A549 (cell line): ENCODE measurements around the gene SPEM1. TPM values are rescaled to one million over a fixed set of nuclear protein-coding genes. Genes with fewer than 3 reads are reported as not detected.

ENCODE experiments used
- ATAC-seq, 2 experiments: fragments of 200-7000 bp in 1 of 2; fragments of >200 bp in 1 of 2; cut with Nextera tagmentation in 1 of 2; cut with Tn5 transposase in 1 of 2; 3 replicates each; pipeline versions ENCODE4 v1.8.0 to v1.9.1; 2018 to 2020; ENCODE audit warnings: mild to moderate bottlenecking in 1 of 2, moderate library complexity in 1 of 2
- CTCF ChIA-PET: fragments of 300-600 bp; sonication (Branson Sonifier 250); formaldehyde crosslinking; extraction: SDS; loops from one replicate; lab custom pipeline; 2021; ENCODE audit warnings: antibody characterized with exemption, inconsistent platforms; lab: Yijun Ruan, JAX
- POLR2A ChIA-PET: fragments of 350-600 bp; formaldehyde crosslinking; extraction: SDS; loops from one replicate; lab custom pipeline; 2021; ENCODE audit warnings: antibody characterized with exemption, inconsistent platforms; lab: Yijun Ruan, JAX
- DNase-seq, 2 experiments: peaks; one replicate each; pipeline versions ENCODE4 v3.0.0 to v3.0.0-alpha.2; 2011 to 2016; ENCODE audit warnings: low read depth in 1 of 2, low spot score in 1 of 2
- FAIRE-seq: peaks from 2 replicates; lab custom pipeline; 2011; peaks lifted over from hg19 to GRCh38; lab: Jason Lieb, UNC
- H3K27ac ChIP-seq, 2 experiments: fragments of >200 bp; sonication (Bioruptor Twin); formaldehyde crosslinking; 3 replicates each; pipeline ENCODE4 v1.5.1; 2016 to 2017
- H3K4me1 ChIP-seq: fragments of >200 bp; sonication (Bioruptor Twin); formaldehyde crosslinking; 3 replicates; pipeline ENCODE4 v1.6.1; 2016
- H3K4me2 ChIP-seq: fragments of >200 bp; sonication (Bioruptor Twin); formaldehyde crosslinking; 3 replicates; pipeline ENCODE4 v1.6.1; 2016
- H3K4me3 ChIP-seq: fragments of >200 bp; sonication (Bioruptor Twin); formaldehyde crosslinking; 3 replicates; pipeline ENCODE4 v1.5.1; 2016
- H3K9me3 ChIP-seq: fragments of >200 bp; sonication (Bioruptor Twin); formaldehyde crosslinking; 3 replicates; pipeline ENCODE4 v1.6.1; 2016
- BHLHE40 ChIP-seq: IDR thresholded peaks from 2 replicates; pipeline ENCODE4 v1.6.1; 2012; ENCODE audit warnings: low read depth, low read length, inconsistent platforms
- CBX8 ChIP-seq: fragments of 200-600 bp; sonication (generic); IDR thresholded peaks from 2 replicates; pipeline ENCODE4 v1.6.1; 2016
- CEBPB ChIP-seq, 2 experiments: fragments of >200 bp in 1 of 2; sonication (Bioruptor Twin) in 1 of 2; formaldehyde crosslinking in 1 of 2; IDR thresholded peaks; 2 replicates each; pipeline ENCODE4 v1.6.1; 2012 to 2016
- CHD2 ChIP-seq: fragments of 150-350 bp; IDR thresholded peaks from 2 replicates; pipeline ENCODE4 v1.6.1; 2014; ENCODE audit warnings: low read length; ENCODE audit not compliant: partially characterized antibody
- EHF ChIP-seq: fragments of 250-450 bp; sonication (Bioruptor Pico); IDR thresholded peaks from 2 replicates; pipeline ENCODE4 v1.5.0; 2020; ENCODE audit warnings: mild to moderate bottlenecking
- EP300 ChIP-seq, 2 experiments: fragments of >200 bp; sonication (Bioruptor Twin); formaldehyde crosslinking; IDR thresholded peaks; 2 replicates in 1 of 2; 3 replicates in 1 of 2; pipeline ENCODE4 v1.6.1; 2016 to 2017
- FOSB ChIP-seq: fragments of 250-450 bp; sonication (Bioruptor Pico); IDR thresholded peaks from 2 replicates; pipeline ENCODE4 v1.5.0; 2020; ENCODE audit warnings: mild to moderate bottlenecking, moderate library complexity
- GATA3 ChIP-seq: IDR thresholded peaks from 2 replicates; pipeline ENCODE4 v1.6.1; 2012; ENCODE audit warnings: borderline replicate concordance
- HDAC2 ChIP-seq: fragments of 200-600 bp; sonication (generic); IDR thresholded peaks from 2 replicates; pipeline ENCODE4 v1.6.1; 2016
- HEYL ChIP-seq: fragments of 250-450 bp; sonication (Bioruptor Pico); IDR thresholded peaks from 2 replicates; pipeline ENCODE4 v1.8.0; 2021; ENCODE audit warnings: mild to moderate bottlenecking, moderate library complexity
- HOXB13 ChIP-seq: fragments of 250-450 bp; sonication (Bioruptor Pico); IDR thresholded peaks from 2 replicates; pipeline ENCODE4 v1.5.0; 2020; ENCODE audit warnings: low read depth, mild to moderate bottlenecking, moderate library complexity
- KDM5A ChIP-seq: fragments of 200-600 bp; sonication (generic); IDR thresholded peaks from 2 replicates; pipeline ENCODE4 v1.6.1; 2016; ENCODE audit warnings: antibody characterized with exemption, mild to moderate bottlenecking
- MAFK ChIP-seq: fragments of 450-650 bp; IDR thresholded peaks from 2 replicates; pipeline ENCODE4 v1.6.1; 2014; ENCODE audit not compliant: partially characterized antibody
- MYC ChIP-seq: IDR thresholded peaks from 2 replicates; pipeline ENCODE4 v1.6.1; 2012; ENCODE audit warnings: mild to moderate bottlenecking, inconsistent platforms, low read length, improper control_type of control experiment, borderline replicate concordance
- PHF8 ChIP-seq: fragments of 200-600 bp; sonication (generic); IDR thresholded peaks from 2 replicates; pipeline ENCODE4 v1.6.1; 2016; ENCODE audit warnings: low read depth, mild to moderate bottlenecking, antibody characterized with exemption, moderate library complexity, borderline replicate concordance
- POLR2A ChIP-seq: IDR thresholded peaks from 2 replicates; pipeline ENCODE4 v1.6.1; 2012; ENCODE audit warnings: mild to moderate bottlenecking, low read length
- POLR2AphosphoS2 ChIP-seq: conservative IDR thresholded peaks from 2 replicates; pipeline ENCODE4 v1.6.1; 2012; ENCODE audit warnings: low read length, improper control_type of control experiment, inconsistent platforms
- RFX5 ChIP-seq: fragments of 450-650 bp; IDR thresholded peaks from 2 replicates; pipeline ENCODE4 v1.7.1; 2014; ENCODE audit warnings: antibody characterized with exemption, mild to moderate bottlenecking, moderate library complexity
- TP53 ChIP-seq: fragments of 250-450 bp; sonication (Bioruptor Pico); IDR thresholded peaks from 2 replicates; pipeline ENCODE4 v1.5.0; 2021; ENCODE audit warnings: mild to moderate bottlenecking, moderate library complexity
- ZC3H11A ChIP-seq: fragments of 450-650 bp; IDR thresholded peaks from 2 replicates; pipeline ENCODE4 v1.6.1; 2014; ENCODE audit warnings: antibody characterized with exemption, mild to moderate bottlenecking
- WGBS: methylation state at CpG from one replicate; pipeline ENCODE4 v1.1.6; 2017; ENCODE audit errors: missing lambda C conversion rate; 5-methylcytosine and 5-hydroxymethylcytosine counted together
- polyA plus RNA-seq, 4 experiments: library from polyadenylated mRNA; depleted of rRNA in 3 of 4; stranded (reverse); fragments of >200 nt; fragmentation: RNase III in 1 of 4; extraction: RNeasy Plus Mini Kit Qiagen cat#74134 plus additional on column Dnase treatment in 1 of 4; gene quantifications; 2 replicates in 3 of 4; 3 replicates in 1 of 4; pipeline ENCODE4 v1.2.3, GENCODE V29; 2011 to 2017
- TF ChIP-seq, protein P1 (sequence below): IDR thresholded peaks from 2 replicates; pipeline ENCODE4 v1.6.1; 2012
- TF ChIP-seq, protein P2 (sequence below): fragments of >200 bp; sonication (Bioruptor Twin); formaldehyde crosslinking; IDR thresholded peaks from 3 replicates; pipeline ENCODE4 v1.6.1; 2016
- TF ChIP-seq, protein P3 (sequence below): fragments of >200 bp; sonication (Bioruptor Twin); formaldehyde crosslinking; IDR thresholded peaks from 3 replicates; pipeline ENCODE4 v1.5.1; 2016
- TF ChIP-seq, protein P4 (sequence below): IDR thresholded peaks from 2 replicates; pipeline ENCODE4 v1.6.1; 2012

SPEM1 gene
- polyA plus RNA-seq, 2 of the 4 experiments (the other 2 are of a cell fraction): 0.09 TPM; not detected in 1

DNA sequence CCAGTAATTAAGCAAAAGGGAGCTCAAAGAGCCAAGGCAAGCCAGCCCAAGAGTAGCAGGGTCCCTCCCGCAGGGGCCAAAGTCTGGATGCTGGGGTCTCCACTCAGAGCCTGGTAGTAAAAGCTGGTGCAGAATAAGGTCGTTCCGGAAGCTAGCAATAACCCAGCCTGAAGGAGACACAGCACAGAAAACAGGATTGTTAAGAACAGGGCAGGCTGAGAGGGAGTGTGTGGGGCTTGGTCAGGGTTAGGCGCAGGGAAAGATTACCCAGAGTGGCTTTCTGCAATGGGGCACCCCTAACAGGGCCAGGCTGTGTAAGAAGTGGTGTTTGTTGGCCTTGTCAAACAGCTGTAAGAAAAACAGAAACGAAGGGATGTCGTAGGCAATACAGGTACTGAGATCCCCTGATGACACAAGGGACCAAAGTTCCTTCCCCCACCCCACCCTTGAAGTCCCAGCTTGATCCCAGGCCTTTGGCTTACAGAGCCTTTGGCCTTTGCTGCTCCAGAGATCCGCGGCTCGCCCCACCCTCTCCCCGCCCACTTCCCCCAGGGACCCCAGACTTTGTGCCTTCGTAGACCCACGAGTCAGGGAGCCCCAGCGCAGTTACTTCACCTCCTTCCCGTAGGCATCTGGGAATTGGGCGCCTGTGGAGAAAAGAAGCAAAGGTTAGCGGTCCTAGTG is 16.9 kb upstream of the SPEM1 start:
- FAIRE-seq (peak; percentile 74), DNase-seq (peak in 1 of 2 experiments; percentile 38)
- CTCF ChIA-PET: interaction anchor here (0.5 to 3.4 kb wide), 19 partner anchors 8 to 1072 kb away, joined by 3 to 29 read pairs (median 3); partner anchors contain the start of genes PLSCR3, SAT2, SENP3 and SLC2A4

DNA sequence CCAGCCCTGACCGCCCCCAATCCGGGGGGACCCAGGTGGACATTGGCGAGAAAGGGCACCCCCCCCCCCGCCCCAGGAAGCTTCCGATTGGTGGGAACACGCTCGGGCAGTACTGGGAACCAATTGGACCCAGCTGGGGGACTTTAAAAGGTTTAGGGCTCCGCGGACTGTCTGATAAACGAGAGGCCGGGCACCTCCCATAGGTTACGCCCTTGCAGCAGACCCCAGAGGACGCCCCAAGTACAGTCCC is 16.5 kb upstream of the SPEM1 start:
- peaks cover 28% of the 10 kb centered on the region for H3K4me1 ChIP-seq
- H3K4me2 ChIP-seq: peak overlapping the region; percentile 78
- DNase-seq: peak in 1 of 2 experiments; percentile 95
- peak overlapping the region; percentile 73 to 86 for H3K27ac ChIP-seq
- ATAC-seq: peak; percentile 65 to 80
- no peaks in the 10 kb centered on the region for H3K9me3 ChIP-seq
- no peak for FAIRE-seq
- ChIA-PET POLR2A (interaction anchor here (0.5 to 2.4 kb wide), 31 partner anchors 9 to 672 kb away, joined by 3 to 26 read pairs (median 4); partner anchors contain the start of genes CHRNB1, KCTD11, MPDU1 and PLSCR3), CTCF (interaction anchor here (0.6 to 3.4 kb wide), 18 partner anchors 10 to 1072 kb away, joined by 3 to 29 read pairs (median 3); partner anchors contain the start of genes PLSCR3, SAT2, SENP3 and TMEM102)
- WGBS: 1% methylated on average over 10 of the region's 13 CpGs
- H3K4me3 ChIP-seq: peak overlapping the region; percentile 88
- 0 out of 2 replicates have a peak, but pooled peaks have one; percentile 27 for TF ChIP-seq HDAC2
- no peak for TF ChIP-seq FOSB

More for the DNA sequence above, 16.9 kb upstream of the SPEM1 start:
- Histone ChIP-seq H3K9me3 (no peaks in the 10 kb centered on the region), H3K4me1 (peaks cover 28% of the 10 kb centered on the region), H3K4me2 (peak overlapping the region; percentile 78)
- 20% methylated on average over 15 of the region's 16 CpGs for WGBS
- TF ChIP-seq POLR2A (no peak), MAFK (no peak), CEBPB (IDR thresholded peaks at IDR 0.05) (no peak), CHD2 (no peak)
- TF ChIP-seq, all 56 proteins: peak for 0
- peak; percentile 15 to 27; a peak in 5 of 6 replicates for ATAC-seq
- POLR2A ChIA-PET: interaction anchor here (0.6 to 2.4 kb wide), 19 partner anchors 8 to 617 kb away, joined by 3 to 26 read pairs (median 5); partner anchors contain the start of genes CHRNB1, KCTD11, MPDU1 and PLSCR3
- Histone ChIP-seq H3K4me3 (peak overlapping the region; percentile 88), H3K27ac (peak overlapping the region; percentile 73 to 86)

DNA sequence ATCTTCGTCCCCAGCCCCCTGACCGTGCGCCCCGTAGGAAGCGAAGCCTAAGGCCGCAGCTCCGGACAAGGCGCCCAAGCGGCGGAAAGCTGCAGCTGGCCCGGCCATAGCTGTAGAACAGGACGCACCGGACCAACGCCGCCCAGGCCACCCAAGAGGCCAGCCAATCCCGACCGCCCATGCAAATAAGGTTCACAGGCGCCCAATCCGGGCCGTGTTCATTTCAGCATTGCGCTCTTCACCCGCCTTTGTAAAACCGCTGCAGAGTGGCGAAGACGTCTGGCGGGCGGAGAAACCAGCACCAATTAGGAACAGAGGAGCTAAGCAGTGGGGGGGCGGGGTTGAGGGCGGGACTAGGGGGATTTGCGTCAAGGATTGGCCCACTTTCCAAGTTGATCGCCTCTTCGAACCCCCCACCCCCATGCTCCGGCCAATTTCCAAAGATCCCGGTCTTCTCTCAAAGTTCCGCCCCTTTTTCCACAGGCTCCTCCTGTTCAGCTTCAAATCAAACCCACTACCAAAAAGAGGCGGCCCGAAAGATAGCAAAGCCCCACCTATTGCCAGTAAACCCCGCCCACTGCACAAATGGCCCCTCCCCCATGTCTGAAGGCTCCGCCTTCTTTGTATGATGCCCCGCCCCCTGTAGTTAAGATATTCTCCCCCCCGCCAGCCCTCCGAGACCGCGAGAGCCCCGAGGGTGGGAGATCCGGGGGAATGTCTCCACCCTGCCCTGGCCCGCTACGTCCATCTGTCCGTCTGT is 16.0 kb upstream of the SPEM1 start, which contains the start of gene TMEM256:
Gene TMEM256, minus strand, starts transcription at position 121 of the 760 bp plus-strand sequence. Its CDS starts 13 bp downstream, at position 108.
- FAIRE-seq: peak; percentile 98
- POLR2A ChIA-PET: interaction anchor here (0.5 to 2.4 kb wide), 30 partner anchors 9 to 672 kb away, joined by 3 to 26 read pairs (median 4); partner anchors contain the start of genes CHRNB1, MPDU1, PLSCR3 and POLR2A
- WGBS: under 1% methylated on average over 42 of the region's 49 CpGs
- no peak for TF ChIP-seq CEBPB (IDR thresholded peaks at IDR 0.05)
- no peak for TF ChIP-seq ZC3H11A
- peak; percentile 96 for TF ChIP-seq KDM5A
- TF ChIP-seq EP300 (IDR thresholded peaks at IDR 0.05): no peak
- TF ChIP-seq, protein P1, sequence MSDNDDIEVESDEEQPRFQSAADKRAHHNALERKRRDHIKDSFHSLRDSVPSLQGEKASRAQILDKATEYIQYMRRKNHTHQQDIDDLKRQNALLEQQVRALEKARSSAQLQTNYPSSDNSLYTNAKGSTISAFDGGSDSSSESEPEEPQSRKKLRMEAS: peak; percentile 57; the same call in 1 of the 2 replicates
- TF ChIP-seq, protein P2, sequence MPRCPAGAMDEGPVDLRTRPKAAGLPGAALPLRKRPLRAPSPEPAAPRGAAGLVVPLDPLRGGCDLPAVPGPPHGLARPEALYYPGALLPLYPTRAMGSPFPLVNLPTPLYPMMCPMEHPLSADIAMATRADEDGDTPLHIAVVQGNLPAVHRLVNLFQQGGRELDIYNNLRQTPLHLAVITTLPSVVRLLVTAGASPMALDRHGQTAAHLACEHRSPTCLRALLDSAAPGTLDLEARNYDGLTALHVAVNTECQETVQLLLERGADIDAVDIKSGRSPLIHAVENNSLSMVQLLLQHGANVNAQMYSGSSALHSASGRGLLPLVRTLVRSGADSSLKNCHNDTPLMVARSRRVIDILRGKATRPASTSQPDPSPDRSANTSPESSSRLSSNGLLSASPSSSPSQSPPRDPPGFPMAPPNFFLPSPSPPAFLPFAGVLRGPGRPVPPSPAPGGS: peak; percentile 87
- TF ChIP-seq POLR2AphosphoS2: no peak
- no peak for TF ChIP-seq EHF (CRISPR knock-in tag)
- 0 out of 2 replicates have a peak, but pooled peaks have one; percentile 37 for TF ChIP-seq PHF8
- TF ChIP-seq CBX8: no peak
- peak; percentile 76 for TF ChIP-seq CHD2
- no peak for TF ChIP-seq MAFK
- TF ChIP-seq POLR2A: peak; percentile 88
- TF ChIP-seq, protein P3, sequence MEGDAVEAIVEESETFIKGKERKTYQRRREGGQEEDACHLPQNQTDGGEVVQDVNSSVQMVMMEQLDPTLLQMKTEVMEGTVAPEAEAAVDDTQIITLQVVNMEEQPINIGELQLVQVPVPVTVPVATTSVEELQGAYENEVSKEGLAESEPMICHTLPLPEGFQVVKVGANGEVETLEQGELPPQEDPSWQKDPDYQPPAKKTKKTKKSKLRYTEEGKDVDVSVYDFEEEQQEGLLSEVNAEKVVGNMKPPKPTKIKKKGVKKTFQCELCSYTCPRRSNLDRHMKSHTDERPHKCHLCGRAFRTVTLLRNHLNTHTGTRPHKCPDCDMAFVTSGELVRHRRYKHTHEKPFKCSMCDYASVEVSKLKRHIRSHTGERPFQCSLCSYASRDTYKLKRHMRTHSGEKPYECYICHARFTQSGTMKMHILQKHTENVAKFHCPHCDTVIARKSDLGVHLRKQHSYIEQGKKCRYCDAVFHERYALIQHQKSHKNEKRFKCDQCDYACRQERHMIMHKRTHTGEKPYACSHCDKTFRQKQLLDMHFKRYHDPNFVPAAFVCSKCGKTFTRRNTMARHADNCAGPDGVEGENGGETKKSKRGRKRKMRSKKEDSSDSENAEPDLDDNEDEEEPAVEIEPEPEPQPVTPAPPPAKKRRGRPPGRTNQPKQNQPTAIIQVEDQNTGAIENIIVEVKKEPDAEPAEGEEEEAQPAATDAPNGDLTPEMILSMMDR: no peak
- TF ChIP-seq TP53 (CRISPR knock-in tag): no peak
- no peak for TF ChIP-seq HOXB13
- peak; percentile 21; the same call in 1 of the 2 replicates for TF ChIP-seq MYC
- TF ChIP-seq RFX5: peak; percentile 55; the same call in 1 of the 2 replicates
- TF ChIP-seq HEYL (CRISPR knock-in tag): no peak
- no peak for TF ChIP-seq BHLHE40
- TF ChIP-seq, protein P4, sequence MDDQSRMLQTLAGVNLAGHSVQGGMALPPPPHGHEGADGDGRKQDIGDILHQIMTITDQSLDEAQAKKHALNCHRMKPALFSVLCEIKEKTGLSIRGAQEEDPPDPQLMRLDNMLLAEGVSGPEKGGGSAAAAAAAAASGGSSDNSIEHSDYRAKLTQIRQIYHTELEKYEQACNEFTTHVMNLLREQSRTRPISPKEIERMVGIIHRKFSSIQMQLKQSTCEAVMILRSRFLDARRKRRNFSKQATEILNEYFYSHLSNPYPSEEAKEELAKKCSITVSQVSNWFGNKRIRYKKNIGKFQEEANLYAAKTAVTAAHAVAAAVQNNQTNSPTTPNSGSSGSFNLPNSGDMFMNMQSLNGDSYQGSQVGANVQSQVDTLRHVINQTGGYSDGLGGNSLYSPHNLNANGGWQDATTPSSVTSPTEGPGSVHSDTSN: no peak
- no peak for TF ChIP-seq GATA3

More for the DNA sequence above, 16.0 kb upstream of the SPEM1 start, which contains the start of gene TMEM256:
- H3K9me3 ChIP-seq: no peaks in the 10 kb centered on the region
- peak within 1 kb of the TSS; percentile 88 for H3K4me3 ChIP-seq
- H3K27ac ChIP-seq: peak within 1 kb of the TSS; percentile 81 to 92
- H3K4me1 ChIP-seq: peaks cover 28% of the 10 kb centered on the region
- peak; percentile 85 to 97 for ATAC-seq
- DNase-seq: peak; percentile 98 to 100
- H3K4me2 ChIP-seq: peak within 1 kb of the TSS; percentile 99
- CTCF ChIA-PET: interaction anchor here (0.6 to 3.4 kb wide), 16 partner anchors 11 to 1073 kb away, joined by 3 to 29 read pairs (median 3); partner anchors contain the start of genes PLSCR3, SAT2, SENP3 and TMEM102
